ENCODE measurements around the gene NR5A2.

GRCh38 chr1:200181861-200182260 is 154.4 kb downstream of the NR5A2 start:
- no peak for TF ChIP-seq CTCF (IDR thresholded peaks at IDR 0.05)
- no peak for TF ChIP-seq POLR2A (IDR thresholded peaks at IDR 0.05)
